K562 (cell line): ENCODE results near the gene STUM.

Experiments
- EZH2 ChIP-seq: IDR thresholded peaks from 2 replicates; pipeline ENCODE4 v1.6.1; 2012; ENCODE audit warnings: low read depth, mild to moderate bottlenecking, inconsistent platforms, low read length, borderline replicate concordance
- FOXM1 ChIP-seq, 2 experiments: fragments of 450-650 bp in 1 of 2; sonication (generic) in 1 of 2; formaldehyde crosslinking in 1 of 2; IDR thresholded peaks; 2 replicates each; pipeline versions ENCODE4 v1.6.1 to v1.9.0; 2017 to 2022; ENCODE audit warnings: low read depth in 2 of 2, mild to moderate bottlenecking in 2 of 2, missing genetic modification reagents in 1 of 2, moderate library complexity in 1 of 2
- KDM1A ChIP-seq, 2 experiments: fragments of 450-650 bp; IDR thresholded peaks; 2 replicates each; pipeline ENCODE4 v1.6.1; 2016; ENCODE audit warnings: mild to moderate bottlenecking in 2 of 2
- NFE2 ChIP-seq: IDR thresholded peaks from 2 replicates; pipeline ENCODE4 v1.6.1; 2014; ENCODE audit warnings: antibody characterized with exemption, low read depth
- POLR2A ChIP-seq: fragments of 450-650 bp; conservative IDR thresholded peaks from 2 replicates; pipeline ENCODE4 v1.6.1; 2016
- ZBTB8A ChIP-seq: fragments of 450-650 bp; IDR thresholded peaks from 2 replicates; pipeline ENCODE4 v1.6.1; 2018; ENCODE audit warnings: mild to moderate bottlenecking, moderate library complexity; ENCODE audit not compliant: partially characterized antibody
- TF ChIP-seq, protein P1 (sequence below): fragments of 250-450 bp; sonication (Bioruptor Pico); IDR thresholded peaks from 2 replicates; pipeline ENCODE4 v1.5.0; 2021
- TF ChIP-seq, protein P2 (sequence below), 2 experiments: fragments of 450-650 bp in 1 of 2; sonication (generic) in 1 of 2; formaldehyde crosslinking in 1 of 2; IDR thresholded peaks in 1 of 2; conservative IDR thresholded peaks in 1 of 2; 2 replicates each; pipeline versions ENCODE4 v1.6.1 to v1.8.1; 2016 to 2023; ENCODE audit warnings: mild to moderate bottlenecking in 2 of 2, moderate library complexity in 2 of 2, inconsistent platforms in 1 of 2, missing genetic modification reagents in 1 of 2

DNA sequence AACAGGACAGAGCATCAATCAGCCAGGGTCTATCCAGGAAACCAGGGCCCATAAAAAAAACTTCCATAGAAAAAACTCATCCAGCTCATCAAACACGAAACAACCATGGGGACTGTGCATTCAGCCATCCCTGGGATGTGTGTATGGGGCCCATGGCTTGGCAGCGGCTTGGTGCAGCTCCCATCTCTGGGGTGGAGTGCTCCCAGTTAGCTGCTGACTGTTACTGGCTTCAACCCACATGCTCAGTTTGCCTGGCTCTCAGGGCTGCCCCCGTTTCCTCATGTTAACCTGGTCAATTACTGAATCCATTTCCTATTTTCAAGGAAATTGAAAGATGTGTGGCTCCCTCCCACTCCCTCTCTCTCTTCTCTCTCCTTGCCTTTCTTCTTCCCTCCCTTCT is 37.3 kb upstream of the STUM start:
- no peak for TF ChIP-seq FOXM1 (IDR thresholded peaks at IDR 0.05; ENCODE audit: low read depth)
- no peak for TF ChIP-seq FOXM1 (CRISPR knock-in tag; IDR thresholded peaks at IDR 0.05; ENCODE audit: low read depth)
- TF ChIP-seq, protein P1, sequence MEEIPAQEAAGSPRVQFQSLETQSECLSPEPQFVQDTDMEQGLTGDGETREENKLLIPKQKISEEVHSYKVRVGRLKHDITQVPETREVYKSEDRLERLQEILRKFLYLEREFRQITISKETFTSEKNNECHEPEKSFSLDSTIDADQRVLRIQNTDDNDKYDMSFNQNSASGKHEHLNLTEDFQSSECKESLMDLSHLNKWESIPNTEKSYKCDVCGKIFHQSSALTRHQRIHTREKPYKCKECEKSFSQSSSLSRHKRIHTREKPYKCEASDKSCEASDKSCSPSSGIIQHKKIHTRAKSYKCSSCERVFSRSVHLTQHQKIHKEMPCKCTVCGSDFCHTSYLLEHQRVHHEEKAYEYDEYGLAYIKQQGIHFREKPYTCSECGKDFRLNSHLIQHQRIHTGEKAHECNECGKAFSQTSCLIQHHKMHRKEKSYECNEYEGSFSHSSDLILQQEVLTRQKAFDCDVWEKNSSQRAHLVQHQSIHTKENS (CRISPR knock-in tag): no peak
- TF ChIP-seq EZH2: no peak
- no peak for TF ChIP-seq KDM1A (IDR thresholded peaks at IDR 0.05)
- TF ChIP-seq, protein P2, sequence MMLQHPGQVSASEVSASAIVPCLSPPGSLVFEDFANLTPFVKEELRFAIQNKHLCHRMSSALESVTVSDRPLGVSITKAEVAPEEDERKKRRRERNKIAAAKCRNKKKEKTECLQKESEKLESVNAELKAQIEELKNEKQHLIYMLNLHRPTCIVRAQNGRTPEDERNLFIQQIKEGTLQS (IDR thresholded peaks at IDR 0.05): no peak
- TF ChIP-seq, protein P2 (CRISPR knock-in tag; conservative IDR thresholded peaks at IDR 0.05): no peak
- TF ChIP-seq POLR2A: no peak
- no peak for TF ChIP-seq NFE2
- TF ChIP-seq ZBTB8A: no peak
